BLaER1 treated with 17β-estradiol and CSF1 and Interleukin-3, amounts not matched to agents 10 nM and 100 nM (cell line): ENCODE measurements around the gene PRDM16.

Experiments
- H3K27ac ChIP-seq, 11 experiments: shearing (Covaris generic); formaldehyde crosslinking; 2 replicates each; pipeline ENCODE4 v1.8.1; 2022
- H3K27me3 ChIP-seq, 11 experiments: shearing (Covaris generic); formaldehyde crosslinking; 2 replicates each; pipeline ENCODE4 v1.8.1; 2022
- H3K36me3 ChIP-seq, 11 experiments: shearing (Covaris generic); formaldehyde crosslinking; 2 replicates each; pipeline ENCODE4 v1.8.1; 2022
- H3K4me1 ChIP-seq, 10 experiments: shearing (Covaris generic); formaldehyde crosslinking; 2 replicates each; pipeline ENCODE4 v1.8.1; 2022
- H3K4me2 ChIP-seq, 11 experiments: shearing (Covaris generic); formaldehyde crosslinking; 2 replicates each; pipeline ENCODE4 v1.8.1; 2022
- H3K4me3 ChIP-seq, 10 experiments: shearing (Covaris generic); formaldehyde crosslinking; 2 replicates each; pipeline ENCODE4 v1.8.1; 2022
- H3K9ac ChIP-seq, 11 experiments: shearing (Covaris generic); formaldehyde crosslinking; 2 replicates each; pipeline ENCODE4 v1.8.1; 2022
- H3K9me3 ChIP-seq, 11 experiments: shearing (Covaris generic); formaldehyde crosslinking; replicated peaks in 1 of 11; 2 replicates each; pipeline ENCODE4 v1.8.1; 2022
- H4K20me1 ChIP-seq, 11 experiments: shearing (Covaris generic); formaldehyde crosslinking; 2 replicates each; pipeline ENCODE4 v1.8.1; 2022
- Cebpa-rat ChIP-seq, 11 experiments: shearing (Covaris generic); IDR thresholded peaks; 2 replicates each; pipeline ENCODE4 v1.8.1; 2022

Gene PRDM16

GRCh38 chr1:3255680-3256079, 186.7 kb downstream of the PRDM16 start:
- peaks cover 0 to 16% (median 8%) of the 10 kb centered on the region in 11 experiments; a peak in 10 of 22 replicates for H3K27me3 ChIP-seq
- H3K4me3 ChIP-seq, result no peak overlapping the region
- H3K4me2 ChIP-seq, result no peak overlapping the region
- H4K20me1 ChIP-seq, result peaks cover 0 to 5% (median 0%) of the 10 kb centered on the region in 11 experiments; a peak in 2 of 22 replicates
- no peaks in the 10 kb centered on the region for H3K4me1 ChIP-seq
- 0 out of 22 replicates have a peak, but pooled peaks cover 0 to 4% (median 0%) of the 10 kb centered on the region in 11 experiments for H3K9me3 ChIP-seq
- H3K9ac ChIP-seq, result no peak overlapping the region
- no peak for TF ChIP-seq Cebpa-rat (IDR thresholded peaks at IDR 0.05)
- no peaks in the 10 kb centered on the region for H3K36me3 ChIP-seq
- H3K27ac ChIP-seq, result no peak overlapping the region

- Histone ChIP-seq H4K20me1 (peaks cover 0 to 7% (median 0%) of the 10 kb centered on the region in 11 experiments; a peak in 2 of 22 replicates), H3K36me3 (no peaks in the 10 kb centered on the region), H3K9me3 (0 out of 22 replicates have a peak, but pooled peaks cover 0 to 4% (median 0%) of the 10 kb centered on the region in 11 experiments), H3K4me1 (no peaks in the 10 kb centered on the region), H3K4me2 (no peak overlapping the region), H3K4me3 (no peak overlapping the region), H3K27me3 (peaks cover 0 to 18% (median 8%) of the 10 kb centered on the region in 11 experiments; a peak in 10 of 22 replicates), H3K9ac (no peak overlapping the region), H3K27ac (no peak overlapping the region)
- TF ChIP-seq Cebpa-rat (IDR thresholded peaks at IDR 0.05), result no peak
Measured at GRCh38 chr1:3257788-3258187, 188.8 kb downstream of the PRDM16 start.

GRCh38 chr1:3258386-3259003, 189.5 kb downstream of the PRDM16 start:
- H3K36me3 ChIP-seq, result no peaks in the 10 kb centered on the region
- no peak overlapping the region for H3K9ac ChIP-seq
- TF ChIP-seq Cebpa-rat (IDR thresholded peaks at IDR 0.05), result no peak
- no peak overlapping the region for H3K4me3 ChIP-seq
- peaks cover 0 to 14% (median 0%) of the 10 kb centered on the region in 11 experiments; a peak in 3 of 22 replicates for H4K20me1 ChIP-seq
- 0 out of 22 replicates have a peak, but pooled peaks cover 0 to 4% (median 0%) of the 10 kb centered on the region in 11 experiments for H3K9me3 ChIP-seq
- peaks cover 0 to 24% (median 8%) of the 10 kb centered on the region in 11 experiments; a peak in 11 of 22 replicates for H3K27me3 ChIP-seq
- no peaks in the 10 kb centered on the region for H3K4me1 ChIP-seq
- H3K4me2 ChIP-seq, result no peak overlapping the region
- H3K27ac ChIP-seq, result no peak overlapping the region

- H3K36me3 ChIP-seq, result no peaks in the 10 kb centered on the region
- H3K27ac ChIP-seq, result no peak overlapping the region
- 0 out of 22 replicates have a peak, but pooled peaks cover 0 to 4% (median 0%) of the 10 kb centered on the region in 11 experiments for H3K9me3 ChIP-seq
- H3K4me2 ChIP-seq, result no peak overlapping the region
- H3K9ac ChIP-seq, result no peak overlapping the region
- no peaks in the 10 kb centered on the region for H3K4me1 ChIP-seq
- H3K4me3 ChIP-seq, result no peak overlapping the region
- peaks cover 0 to 29% (median 8%) of the 10 kb centered on the region in 11 experiments; a peak in 11 of 22 replicates for H3K27me3 ChIP-seq
- peaks cover 0 to 19% (median 0%) of the 10 kb centered on the region in 11 experiments; a peak in 3 of 22 replicates for H4K20me1 ChIP-seq
- no peak for TF ChIP-seq Cebpa-rat (IDR thresholded peaks at IDR 0.05)
Measured at GRCh38 chr1:3259020-3259419, 190.0 kb downstream of the PRDM16 start.

- Histone ChIP-seq H3K27me3 (peaks cover 0 to 46% (median 8%) of the 10 kb centered on the region in 11 experiments; a peak in 11 of 22 replicates), H3K27ac (no peak overlapping the region), H3K4me1 (no peaks in the 10 kb centered on the region), H3K9ac (no peak overlapping the region), H3K9me3 (no peaks in the 10 kb centered on the region), H4K20me1 (peaks cover 0 to 38% (median 0%) of the 10 kb centered on the region in 11 experiments; a peak in 9 of 22 replicates), H3K4me3 (no peak overlapping the region), H3K36me3 (no peaks in the 10 kb centered on the region), H3K4me2 (no peak overlapping the region)
- TF ChIP-seq Cebpa-rat (IDR thresholded peaks at IDR 0.05), result no peak
Measured at GRCh38 chr1:3261007-3261968, 192.3 kb downstream of the PRDM16 start.

- no peak overlapping the region for H3K9ac ChIP-seq
- H3K4me1 ChIP-seq, result no peaks in the 10 kb centered on the region
- peaks cover 0 to 46% (median 0%) of the 10 kb centered on the region in 11 experiments; a peak in 9 of 22 replicates for H4K20me1 ChIP-seq
- H3K4me3 ChIP-seq, result no peak overlapping the region
- no peaks in the 10 kb centered on the region for H3K9me3 ChIP-seq
- H3K36me3 ChIP-seq, result no peaks in the 10 kb centered on the region
- H3K27ac ChIP-seq, result no peak overlapping the region
- H3K27me3 ChIP-seq, result peaks cover 0 to 51% (median 8%) of the 10 kb centered on the region in 11 experiments; a peak in 12 of 22 replicates
- no peak overlapping the region for H3K4me2 ChIP-seq
- no peak for TF ChIP-seq Cebpa-rat (IDR thresholded peaks at IDR 0.05)
Measured at GRCh38 chr1:3261969-3262579, 193.1 kb downstream of the PRDM16 start.

GRCh38 chr1:3262681-3263286, 193.8 kb downstream of the PRDM16 start:
- Histone ChIP-seq H3K36me3 (no peaks in the 10 kb centered on the region), H3K4me1 (no peaks in the 10 kb centered on the region), H3K4me2 (no peak overlapping the region), H3K9ac (no peak overlapping the region), H3K4me3 (no peak overlapping the region), H3K27me3 (peaks cover 0 to 57% (median 12%) of the 10 kb centered on the region in 11 experiments; a peak in 12 of 22 replicates), H3K27ac (no peak overlapping the region), H3K9me3 (no peaks in the 10 kb centered on the region), H4K20me1 (peaks cover 0 to 52% (median 0%) of the 10 kb centered on the region in 11 experiments; a peak in 9 of 22 replicates)
- TF ChIP-seq Cebpa-rat (IDR thresholded peaks at IDR 0.05), result no peak

GRCh38 chr1:3263790-3264189, 194.8 kb downstream of the PRDM16 start:
- Histone ChIP-seq H3K27ac (no peak overlapping the region), H3K4me2 (no peak overlapping the region), H3K9ac (no peak overlapping the region), H3K4me1 (no peaks in the 10 kb centered on the region), H3K4me3 (no peak overlapping the region), H3K36me3 (no peaks in the 10 kb centered on the region), H3K27me3 (peaks cover 0 to 64% (median 15%) of the 10 kb centered on the region in 11 experiments; a peak in 14 of 22 replicates), H4K20me1 (peaks cover 0 to 52% (median 0%) of the 10 kb centered on the region in 11 experiments; a peak in 10 of 22 replicates), H3K9me3 (no peaks in the 10 kb centered on the region)
- no peak for TF ChIP-seq Cebpa-rat (IDR thresholded peaks at IDR 0.05)
